Activated CD4-positive, alpha-beta T cell treated with anti-CD3 and anti-CD28 coated beads, Interleukin-2, amount 50 U/mL, for 4 hours (primary cell): ENCODE measurements around the gene TDP1.

ENCODE experiments used
- DNase-seq, 2 experiments: peaks; one replicate each; pipeline ENCODE4 v3.0.0-alpha.2; 2020

TDP1 gene

DNA sequence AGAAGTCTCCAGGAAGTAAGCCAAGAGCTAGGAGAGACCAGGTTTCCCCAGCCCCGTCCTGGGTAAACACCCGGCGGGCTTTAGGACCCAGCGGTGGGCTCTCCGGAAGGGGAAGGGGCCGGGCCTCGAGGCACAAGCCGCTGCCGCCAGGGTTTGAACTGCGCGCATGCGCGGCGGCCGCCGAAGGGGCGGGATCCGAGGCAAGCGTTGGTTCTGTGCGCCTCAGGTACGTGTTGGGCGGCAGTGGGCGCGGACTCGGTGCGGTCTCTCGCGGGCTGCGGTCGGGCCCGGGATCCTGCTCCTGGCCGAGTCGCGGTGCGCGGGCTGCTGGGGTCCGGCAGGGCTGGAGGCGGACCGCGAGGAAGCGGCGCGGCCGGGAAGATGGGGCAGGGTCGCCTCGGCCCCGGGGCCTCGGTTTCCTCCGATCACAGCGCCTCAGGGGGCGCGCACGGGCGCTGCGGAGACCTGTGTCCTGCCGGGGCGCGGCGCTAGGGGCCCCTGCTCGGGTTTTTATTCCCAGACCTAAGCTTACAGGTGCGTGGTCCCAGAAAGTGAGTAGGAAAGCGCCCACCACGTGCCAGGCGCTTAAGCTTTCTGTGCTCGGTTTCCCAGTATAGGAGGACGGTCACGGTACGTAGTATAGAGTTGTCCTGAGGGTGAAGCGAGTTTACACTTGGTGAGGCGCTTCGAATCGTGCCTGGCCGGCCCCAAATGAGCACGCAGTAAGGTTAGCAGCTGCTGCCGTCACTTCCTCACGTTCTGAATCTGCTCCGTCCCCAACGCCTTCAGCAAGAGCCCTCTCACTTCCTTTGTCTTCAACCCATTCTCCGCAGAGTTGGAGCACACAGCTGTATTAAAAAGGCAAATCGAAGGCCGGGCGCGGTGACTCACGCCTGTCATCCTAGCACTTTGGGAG is at the start of gene TDP1:
TSS of gene TDP1 (plus strand) at position 183 of the 916 bp plus-strand sequence. CDS start 7,188 bp downstream, outside the sequence.
- DNase-seq, result peak; percentile 94

DNA sequence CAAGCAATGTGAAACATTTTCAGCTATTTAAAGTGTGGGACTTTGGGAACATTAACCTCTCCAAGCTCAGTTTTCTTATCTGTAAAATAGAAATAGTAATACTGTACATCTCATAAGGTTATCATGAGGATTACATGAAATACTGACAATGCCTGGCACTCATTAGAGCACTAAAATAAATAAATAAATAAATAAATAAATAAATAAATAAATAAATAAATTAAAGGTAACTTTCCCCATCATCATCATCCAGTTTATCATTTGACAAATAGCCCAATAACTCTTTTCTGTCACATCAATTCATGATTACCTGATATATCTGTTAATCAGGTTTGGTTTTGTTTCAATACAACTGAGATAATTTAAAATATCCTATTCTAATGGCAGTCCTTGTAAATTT is 49.7 kb upstream of the TDP1 start:
- no peak for DNase-seq

- DNase-seq, result no peak
These were observed 48.1 kb upstream of the TDP1 start for GRCh38 chr14:89907655-89908054.

DNA sequence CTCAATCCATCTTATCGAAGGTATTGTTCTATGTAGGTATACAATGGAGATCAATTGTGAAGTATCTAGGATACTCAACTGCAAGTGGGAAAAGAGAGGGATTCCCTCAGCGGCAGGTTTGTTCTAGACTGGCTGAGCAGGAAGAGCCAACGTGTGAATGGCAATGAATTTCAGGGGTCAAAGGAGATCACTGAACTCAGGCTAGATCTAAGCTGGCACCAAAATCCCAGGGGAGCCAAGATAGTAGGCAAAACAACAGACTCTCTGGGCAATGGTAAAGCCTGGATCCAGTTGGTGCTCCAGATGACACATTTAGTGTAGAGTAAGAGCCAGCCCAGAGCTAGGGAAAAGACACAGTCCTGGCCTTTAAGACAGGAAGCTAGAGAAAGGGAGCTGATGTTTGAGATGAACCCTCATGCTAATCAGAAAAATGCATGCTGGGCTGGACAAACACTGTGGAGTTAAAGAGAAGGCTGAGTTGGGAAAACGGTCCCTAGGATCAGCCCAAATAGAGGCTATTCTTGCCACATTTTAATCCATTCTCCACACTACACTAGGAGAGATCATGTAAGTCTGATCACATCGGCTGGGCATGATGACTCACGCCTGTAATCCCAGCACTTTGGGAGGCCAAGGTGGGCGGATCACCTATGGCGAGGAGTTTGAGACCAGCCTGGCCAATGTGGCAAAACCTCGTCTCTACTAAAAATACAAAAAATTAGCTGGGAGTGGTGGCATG is 46.8 kb upstream of the TDP1 start:
- no peak for DNase-seq

GRCh38 chr14:89909586-89909985 is 46.1 kb upstream of the TDP1 start:
- no peak for DNase-seq

GRCh38 chr14:89910691-89911009 is 45.1 kb upstream of the TDP1 start:
- DNase-seq, result no peak

DNA sequence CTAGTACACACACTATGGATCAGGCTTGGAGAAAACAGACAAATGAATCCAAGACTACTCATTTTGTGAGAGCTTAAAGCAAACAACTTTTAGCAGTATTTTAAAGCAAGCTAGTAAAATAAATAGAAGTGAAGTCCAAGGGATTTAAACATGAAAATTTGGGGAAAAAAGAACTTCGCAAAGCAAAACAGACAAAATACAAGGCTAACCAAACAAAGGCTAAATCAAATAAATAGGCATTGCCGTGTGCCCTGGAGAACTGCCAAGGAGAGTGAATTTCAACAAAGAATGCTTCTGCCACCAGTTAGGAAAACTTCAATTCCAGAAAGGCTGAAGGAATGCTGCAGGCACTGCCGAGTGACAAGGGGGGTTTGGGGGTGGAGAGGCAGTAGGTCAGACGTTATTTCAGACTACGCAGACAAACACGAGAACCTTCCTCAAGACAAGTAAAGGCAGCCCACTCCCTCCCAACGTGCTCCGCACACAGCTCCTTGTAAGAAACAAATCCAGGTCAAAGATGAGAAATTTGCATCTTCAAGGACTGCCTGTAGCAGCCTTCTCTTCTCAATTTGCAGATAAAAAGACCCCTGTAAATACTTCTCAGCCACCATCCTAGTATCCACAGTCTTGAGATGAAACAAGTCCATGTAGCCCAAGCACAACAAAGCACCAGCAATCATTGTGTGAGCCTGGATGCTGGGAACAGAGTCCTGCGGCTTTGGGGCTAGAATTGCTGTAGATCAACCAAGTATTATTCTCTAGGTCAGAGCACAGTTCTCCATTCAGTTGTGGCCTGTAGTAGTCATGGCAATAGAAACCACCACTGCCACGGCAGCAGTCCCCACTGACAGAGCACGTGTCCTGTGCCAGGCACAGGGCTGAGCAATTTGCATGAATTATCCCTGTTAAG is 44.5 kb upstream of the TDP1 start:
- no peak for DNase-seq

GRCh38 chr14:89912221-89912620 is 43.5 kb upstream of the TDP1 start:
- DNase-seq, result no peak

- DNase-seq, result no peak
These were observed 43.0 kb upstream of the TDP1 start for GRCh38 chr14:89912667-89913211.

DNA sequence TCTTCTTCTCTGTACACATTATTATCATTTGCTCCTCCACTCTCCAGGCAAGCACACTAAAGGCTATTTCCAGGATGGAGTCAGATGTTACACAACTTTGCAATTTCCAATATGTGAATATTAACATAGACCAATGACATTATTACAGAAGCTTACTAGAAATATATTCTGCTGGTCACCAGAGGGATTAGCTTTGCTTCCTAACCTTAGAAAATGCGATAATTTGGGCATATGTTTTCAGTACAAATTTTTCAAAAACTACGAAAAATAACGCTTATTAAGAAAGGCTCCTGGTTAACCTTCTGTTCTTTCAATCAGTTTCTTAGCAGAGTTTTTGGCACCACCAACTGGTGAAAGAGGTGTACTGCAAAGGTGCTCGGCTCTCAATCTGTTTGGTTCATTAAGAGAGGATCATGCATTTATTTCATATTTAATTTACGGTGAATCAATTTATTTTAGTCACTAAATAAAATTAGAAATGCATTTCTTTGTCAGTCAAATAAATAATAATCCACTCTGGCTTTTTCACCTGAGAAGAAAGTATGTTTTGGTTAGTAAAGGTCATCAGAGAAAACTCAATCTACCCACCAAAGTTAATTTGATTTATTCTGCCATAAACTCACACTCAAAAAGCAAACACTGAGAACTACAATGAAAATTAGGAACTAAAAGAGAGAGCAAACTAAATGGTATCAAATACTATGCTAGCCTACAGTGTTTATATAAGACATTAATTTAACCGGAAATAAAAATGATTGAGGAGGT is 40.4 kb upstream of the TDP1 start:
- DNase-seq, result peak; percentile 54 to 57

DNA sequence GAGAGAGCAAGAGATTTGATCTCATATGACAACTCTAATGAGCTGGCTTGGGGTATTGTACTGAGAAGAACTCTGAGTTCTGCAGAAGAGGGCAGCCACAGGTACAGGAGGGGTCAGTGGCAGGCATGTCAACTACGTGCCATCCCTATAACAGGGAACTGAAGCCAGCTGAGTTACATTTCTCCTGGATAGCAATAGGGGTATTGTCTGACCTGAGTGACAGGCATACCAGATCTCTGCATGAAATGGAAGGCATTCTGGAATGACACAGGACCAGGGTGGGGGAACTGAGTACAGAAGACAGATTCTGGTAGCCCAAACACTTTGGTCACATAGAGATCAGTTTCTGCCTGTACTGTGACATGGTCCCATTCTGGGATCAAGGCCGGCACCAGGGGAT is 37.0 kb upstream of the TDP1 start:
- no peak for DNase-seq

- no peak for DNase-seq
These were observed 35.7 kb upstream of the TDP1 start for GRCh38 chr14:89920056-89920455.

- no peak for DNase-seq
These were observed 34.4 kb upstream of the TDP1 start for GRCh38 chr14:89921346-89921745.

- no peak for DNase-seq
These were observed 33.5 kb upstream of the TDP1 start for GRCh38 chr14:89922031-89922907.

DNA sequence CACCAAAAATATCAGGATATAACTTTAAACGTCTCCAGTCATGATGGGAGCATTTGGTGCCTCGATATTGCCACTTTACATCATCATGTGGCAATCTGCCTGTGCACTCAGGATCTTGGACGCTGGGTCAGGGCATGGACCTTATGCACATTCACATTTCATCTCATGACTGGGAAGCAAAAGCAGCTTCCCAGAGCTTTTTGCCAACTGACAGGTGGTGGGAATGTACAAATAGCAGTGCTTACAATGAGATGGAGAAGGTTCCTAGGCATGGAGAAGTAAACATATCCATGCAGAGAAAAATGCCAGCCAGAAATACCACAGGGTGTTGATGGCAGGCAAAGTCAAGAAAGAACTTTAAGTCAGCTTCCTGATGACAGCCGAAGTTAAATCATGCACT is 31.5 kb upstream of the TDP1 start:
- DNase-seq, result no peak

- DNase-seq, result no peak
These were observed 29.0 kb upstream of the TDP1 start for GRCh38 chr14:89926694-89927093.

GRCh38 chr14:89927186-89927865 is 28.4 kb upstream of the TDP1 start:
- no peak for DNase-seq

GRCh38 chr14:89933002-89933401 is 22.7 kb upstream of the TDP1 start:
- no peak for DNase-seq

GRCh38 chr14:89936654-89937185 is 19.0 kb upstream of the TDP1 start:
- no peak for DNase-seq

DNA sequence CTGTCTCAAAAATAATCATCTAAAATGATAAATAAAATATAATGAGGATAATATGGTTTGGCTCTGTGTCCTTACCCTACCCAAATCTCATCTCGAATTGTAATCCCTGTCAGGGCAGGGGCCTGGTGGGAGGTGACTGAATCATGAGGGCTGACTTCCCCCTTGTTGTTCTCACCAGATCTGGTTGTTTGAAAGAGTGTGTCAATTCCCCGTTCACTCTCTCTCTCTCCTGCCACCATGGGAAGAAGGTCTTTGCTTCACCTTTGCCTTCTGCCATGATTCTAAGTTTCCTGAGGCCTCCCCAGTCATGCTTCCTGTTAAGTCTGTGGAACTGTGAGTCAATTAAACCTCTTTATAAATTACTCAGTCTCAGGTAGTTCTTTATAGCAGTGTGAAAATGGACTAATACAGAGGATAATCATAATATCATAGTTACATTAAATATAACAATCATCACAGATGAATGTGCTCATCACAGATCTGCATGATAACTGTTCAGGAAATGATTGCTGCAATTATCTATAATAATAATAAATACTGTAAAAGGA is 13.8 kb upstream of the TDP1 start:
- DNase-seq, result no peak
